AG20443 (cell line): ENCODE data around the gene MUC4.
"Not testable (repeated sequence)": the region's sequence is repeated elsewhere in the genome, so short reads cannot be mapped to it uniquely, and the experiment has no call there.

ENCODE experiments used
- DNase-seq: peaks from one replicate; pipeline ENCODE4 v3.0.0; 2012; ENCODE audit warnings: low spot score, mixed read lengths

MUC4 gene

DNA sequence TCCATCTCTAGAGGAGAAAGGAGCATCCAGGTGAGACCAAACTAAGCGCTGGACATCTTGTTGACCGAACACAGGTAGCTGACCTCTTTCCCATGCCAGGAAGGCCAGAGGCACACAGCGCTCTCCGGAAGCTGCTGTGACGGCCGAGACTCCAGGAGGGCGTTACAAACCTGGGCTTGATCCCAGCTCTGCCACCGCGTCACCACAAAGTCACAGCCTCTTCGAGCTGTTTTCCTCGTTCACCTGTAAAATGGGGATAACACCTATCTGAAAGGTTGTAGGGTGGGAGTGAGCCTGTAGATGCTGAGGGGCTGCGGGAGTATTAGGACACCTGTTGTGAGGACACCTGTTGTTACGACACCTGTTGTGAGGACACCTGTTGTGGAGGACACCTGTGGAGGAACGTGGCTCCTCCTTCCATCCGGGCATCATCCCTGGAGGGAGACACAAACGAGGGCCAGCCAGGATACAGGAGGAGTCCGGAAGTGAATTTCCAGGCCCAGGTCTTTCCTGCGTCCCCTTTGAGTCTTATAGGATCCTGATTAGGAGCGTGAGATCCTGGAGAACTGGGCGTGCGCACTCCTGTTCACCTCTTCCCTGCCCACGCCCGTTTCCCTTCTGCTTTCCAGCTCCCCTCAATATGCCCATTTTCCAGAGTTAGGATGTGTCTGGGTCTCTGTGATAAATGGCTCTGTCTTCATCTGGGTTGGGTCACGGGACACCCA lies 2.3 kb upstream of the MUC4 start:
- DNase-seq, result no peak

DNA sequence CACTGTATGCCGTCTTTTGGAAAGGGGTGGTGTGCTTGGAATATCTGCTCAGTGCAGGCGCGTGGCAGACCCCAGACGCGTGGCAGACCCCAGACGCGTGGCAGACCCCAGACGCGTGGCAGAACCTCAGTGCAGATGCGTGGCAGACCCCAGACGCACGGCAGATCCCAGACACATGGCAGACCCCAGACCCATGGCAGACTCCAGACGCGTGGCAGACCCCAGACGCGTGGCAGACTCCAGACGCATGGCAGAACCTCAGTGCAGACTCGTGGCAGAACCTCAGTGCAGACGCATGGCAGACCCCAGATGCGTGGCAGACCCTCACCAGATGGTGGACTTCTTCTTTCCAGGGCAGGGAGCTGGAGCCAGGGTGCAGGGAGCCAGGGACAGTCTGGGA lies 637 bp upstream of the MUC4 start:
- DNase-seq, result no peak

DNA sequence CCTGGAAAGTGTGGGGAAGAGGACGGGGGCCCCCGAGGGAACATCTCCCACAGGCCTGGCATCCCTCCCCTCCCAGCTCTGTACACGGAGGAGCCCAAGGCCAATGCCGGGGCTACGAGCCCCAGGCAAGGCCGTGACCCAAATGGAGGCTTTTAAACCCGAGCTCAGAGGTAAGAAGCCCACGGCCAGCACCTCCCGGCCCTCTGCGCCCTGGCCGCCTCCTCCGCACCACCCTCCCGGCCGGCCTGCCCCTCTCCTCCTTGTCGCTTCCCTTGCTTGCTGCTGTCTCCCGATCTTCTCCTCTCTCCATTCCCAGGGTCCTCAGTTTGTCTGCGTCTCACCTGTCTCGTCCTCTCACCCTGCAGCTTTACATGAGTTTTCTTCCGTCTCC lies 1.3 kb downstream of the MUC4 start:
- no peak for DNase-seq

DNA sequence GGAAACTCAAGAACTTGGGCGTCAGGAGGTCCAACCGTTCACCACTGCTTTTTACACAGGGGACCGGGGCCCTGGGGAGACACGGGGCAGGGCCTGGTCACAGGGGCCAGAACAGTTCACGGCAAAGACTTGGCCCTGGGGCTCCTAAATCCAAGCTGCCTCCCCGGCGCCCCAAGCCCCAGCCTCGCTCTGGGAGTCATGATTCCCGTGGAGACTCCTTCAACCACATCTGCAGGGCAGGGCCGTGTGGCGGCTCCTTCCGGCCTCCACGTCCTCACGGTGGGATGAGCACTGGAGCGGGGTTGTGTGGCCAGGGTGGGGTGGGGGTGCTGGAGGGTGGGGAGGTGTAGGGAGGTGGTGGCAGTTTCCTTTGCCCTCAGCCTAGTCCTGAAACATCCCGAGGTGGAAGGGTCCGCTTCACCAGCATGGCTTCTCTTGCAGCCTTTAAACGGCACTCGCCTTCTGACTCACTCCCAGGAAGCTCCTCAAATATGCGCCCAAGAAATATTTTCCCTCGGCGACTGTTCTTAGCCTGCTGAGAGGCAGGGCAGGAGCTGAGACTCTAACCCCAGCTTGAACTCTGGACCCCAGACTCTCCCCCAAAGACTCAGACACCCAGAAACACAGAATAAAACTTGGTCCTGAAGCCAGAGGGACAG lies 1.8 kb downstream of the MUC4 start:
- no peak for DNase-seq

DNA sequence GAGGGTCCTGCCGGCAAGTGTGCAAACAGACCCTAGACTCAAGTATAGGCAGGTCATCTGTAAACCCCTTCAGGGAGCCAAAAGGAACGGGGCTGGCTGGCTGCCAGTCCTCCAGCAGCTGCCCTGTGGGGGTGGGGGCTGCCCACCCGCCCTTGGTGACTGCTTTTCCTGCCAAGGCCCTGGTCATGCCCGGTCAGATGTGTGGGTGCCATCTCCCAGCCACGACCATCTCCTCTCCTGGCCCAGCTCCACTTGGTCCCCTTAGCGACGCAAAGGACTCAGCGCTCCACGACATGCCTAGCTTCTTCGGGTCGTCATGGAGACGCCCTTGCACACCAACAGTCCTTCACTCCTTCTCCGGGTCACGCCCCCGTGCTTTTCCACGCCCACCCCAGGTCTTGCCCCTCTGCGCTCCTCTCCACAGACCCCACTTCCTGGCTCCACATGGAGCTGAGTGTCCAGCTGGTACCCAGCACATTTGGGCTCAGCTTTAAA lies 2.4 kb downstream of the MUC4 start:
- DNase-seq, result no peak

DNA sequence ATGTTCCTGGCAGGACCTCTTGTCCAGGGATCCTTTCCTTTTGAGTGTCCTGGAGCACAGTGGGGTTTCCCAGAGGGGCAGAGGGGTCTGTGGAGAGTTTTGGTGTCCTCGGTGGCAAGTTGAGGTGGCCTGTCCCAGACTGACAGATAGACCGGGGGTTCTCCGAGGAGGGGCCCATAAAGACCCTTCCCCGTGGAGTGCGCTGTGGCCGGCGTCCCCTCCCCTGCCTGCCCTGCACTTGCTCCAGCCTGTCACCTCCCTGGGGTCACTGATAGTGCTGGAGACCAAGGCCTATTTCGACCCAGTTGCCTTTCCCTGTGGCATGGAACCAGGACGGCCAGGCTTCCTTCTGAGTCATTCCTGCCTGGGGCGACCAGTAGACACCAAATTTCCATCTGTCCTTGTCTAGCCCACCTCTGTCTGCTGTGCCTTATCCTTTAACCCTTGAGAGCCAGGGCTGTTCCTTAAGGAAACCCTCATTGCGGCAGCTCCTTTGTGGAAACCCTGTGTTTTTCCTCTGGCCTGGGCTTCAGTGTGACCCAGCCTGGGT lies 2.9 kb downstream of the MUC4 start:
- DNase-seq, result no peak

DNA sequence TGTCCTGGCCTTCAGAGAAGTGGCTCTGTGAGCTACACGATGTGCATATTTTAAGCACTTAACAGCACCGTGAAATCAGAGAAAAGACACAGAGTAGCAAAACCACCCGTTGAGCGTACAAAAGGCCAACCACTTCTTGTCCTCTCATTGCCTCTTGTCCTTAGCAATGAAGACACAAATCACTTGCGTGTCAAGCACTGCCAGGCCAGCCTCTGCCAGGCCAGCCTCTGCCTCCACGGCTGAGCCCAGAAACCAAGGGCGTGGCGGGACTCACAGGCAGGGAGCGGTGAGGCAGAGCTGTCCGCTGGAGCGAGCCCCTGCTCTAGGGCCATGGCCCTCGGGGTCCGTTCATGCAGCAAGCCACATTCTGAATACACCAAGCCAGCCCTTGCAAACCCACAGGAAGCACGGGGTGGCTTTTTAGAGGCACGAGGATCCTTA lies 4.0 kb downstream of the MUC4 start:
- DNase-seq, result no peak

DNA sequence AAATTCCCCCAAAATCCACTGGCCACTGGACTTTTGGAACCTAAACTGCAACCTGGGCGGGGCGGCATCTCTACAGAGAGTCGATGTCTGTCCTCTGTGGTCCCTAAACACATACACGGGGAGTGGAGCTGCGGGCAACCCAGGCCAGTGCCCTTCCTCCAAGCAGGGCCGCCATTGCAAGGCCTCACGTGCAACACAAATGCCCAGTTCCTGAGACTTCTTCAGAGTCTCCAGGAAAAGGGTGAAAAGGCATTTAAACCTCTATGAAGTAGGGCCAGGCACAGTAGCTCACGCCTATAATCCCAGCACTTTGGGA lies 4.9 kb downstream of the MUC4 start:
- no peak for DNase-seq

DNA sequence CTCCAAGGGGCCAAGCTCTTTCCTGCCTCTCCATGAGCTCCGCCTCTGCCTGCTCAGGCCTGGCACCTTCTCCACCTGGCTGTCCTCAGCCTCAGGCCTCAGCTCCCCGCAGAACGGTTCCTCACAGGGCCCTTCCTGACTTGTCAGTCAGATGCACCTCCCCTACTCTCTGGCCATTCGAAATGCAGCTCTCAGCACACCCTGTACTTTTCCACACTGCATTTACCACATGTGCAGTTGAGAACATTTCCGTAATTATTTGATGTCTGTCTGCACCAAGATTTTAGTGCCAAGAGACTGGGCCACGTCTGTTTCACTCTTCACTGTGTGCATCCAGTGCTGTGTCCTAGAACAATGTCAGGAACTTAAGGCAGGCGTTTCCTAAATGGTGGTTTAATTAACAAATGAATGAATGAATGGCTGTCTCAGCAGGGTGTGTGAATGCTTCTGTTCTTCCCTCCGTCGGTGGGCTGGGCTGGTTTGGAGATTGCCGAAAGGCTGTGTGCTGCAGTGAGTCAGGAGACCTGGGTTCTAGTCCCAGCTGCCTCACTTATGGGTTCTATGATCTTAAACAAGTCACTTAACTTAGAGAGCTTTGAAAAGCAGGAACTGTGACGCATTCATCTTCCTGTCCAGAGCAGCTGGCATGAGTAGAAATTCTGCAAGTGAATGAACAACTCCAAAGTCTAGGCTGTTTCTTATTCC lies 5.4 kb downstream of the MUC4 start:
- no peak for DNase-seq

DNA sequence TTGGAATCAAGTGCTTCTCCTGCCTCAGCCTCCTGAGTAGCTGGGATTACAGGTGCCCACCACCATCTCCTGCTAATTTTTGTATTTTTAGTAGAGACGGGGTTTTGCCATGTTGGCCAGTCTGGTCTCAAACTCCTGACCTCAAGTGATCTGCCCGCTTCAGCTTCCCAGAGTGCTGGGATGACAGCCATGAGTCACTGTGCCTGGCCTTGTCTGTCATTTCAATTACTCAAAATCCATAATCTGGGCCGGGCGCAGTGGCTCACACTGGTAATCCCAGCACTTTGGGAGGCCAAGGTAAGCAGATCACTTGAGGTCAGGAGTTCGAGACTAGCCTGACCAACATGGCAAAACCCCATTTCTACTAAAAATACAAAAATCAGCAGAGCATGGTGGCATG lies 6.1 kb downstream of the MUC4 start:
- DNase-seq, result not testable (repeated sequence)

DNA sequence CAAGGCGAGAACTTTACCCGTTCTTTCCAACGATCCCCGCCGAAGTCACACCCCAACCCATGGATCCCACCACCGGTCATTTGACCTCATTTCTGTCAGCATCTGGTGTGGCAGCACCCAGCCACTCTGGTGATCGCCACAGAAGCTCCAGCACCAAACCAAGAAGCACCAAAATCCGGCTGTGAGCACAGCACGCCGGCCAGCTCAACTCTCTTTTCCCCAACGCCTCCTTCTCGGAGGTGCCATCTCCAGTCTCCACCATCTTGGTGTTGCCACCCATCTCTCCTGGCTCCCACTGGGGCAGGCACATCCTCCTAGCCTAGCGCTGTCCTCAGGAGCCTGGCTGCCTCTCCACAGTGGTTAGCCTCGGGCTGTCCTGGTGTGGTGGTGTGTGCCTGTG lies 6.5 kb downstream of the MUC4 start:
- DNase-seq, result no peak

DNA sequence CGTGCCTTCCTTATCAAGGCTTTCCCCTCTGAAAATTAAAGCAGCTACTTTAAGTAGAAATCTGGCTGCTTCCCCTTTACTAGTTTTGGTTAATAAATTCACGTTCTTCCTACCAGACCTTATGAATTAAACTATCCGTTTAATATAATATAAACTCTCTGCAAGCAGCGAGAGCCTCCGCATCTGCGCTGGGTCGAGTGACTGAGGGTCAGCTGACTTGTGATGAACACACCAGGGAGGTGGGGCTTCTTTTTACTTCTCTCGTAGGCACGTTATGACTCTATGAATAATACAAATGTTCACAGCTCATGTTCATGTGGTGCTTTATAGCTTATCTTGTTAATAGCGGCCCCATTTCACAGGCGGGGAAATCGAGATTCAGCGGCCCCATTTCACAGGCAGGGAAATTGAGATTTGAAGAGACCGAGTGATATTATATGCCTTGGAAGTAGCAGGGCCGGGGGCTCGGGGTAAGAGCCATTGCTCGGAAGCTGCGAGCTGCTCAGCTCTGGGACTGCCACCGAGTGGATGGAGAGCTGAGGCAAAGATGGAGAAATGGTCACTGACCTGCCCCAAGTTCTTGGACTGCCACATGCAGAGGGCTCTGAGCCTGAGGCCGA lies 8.3 kb downstream of the MUC4 start:
- peak; percentile 82 for DNase-seq

DNA sequence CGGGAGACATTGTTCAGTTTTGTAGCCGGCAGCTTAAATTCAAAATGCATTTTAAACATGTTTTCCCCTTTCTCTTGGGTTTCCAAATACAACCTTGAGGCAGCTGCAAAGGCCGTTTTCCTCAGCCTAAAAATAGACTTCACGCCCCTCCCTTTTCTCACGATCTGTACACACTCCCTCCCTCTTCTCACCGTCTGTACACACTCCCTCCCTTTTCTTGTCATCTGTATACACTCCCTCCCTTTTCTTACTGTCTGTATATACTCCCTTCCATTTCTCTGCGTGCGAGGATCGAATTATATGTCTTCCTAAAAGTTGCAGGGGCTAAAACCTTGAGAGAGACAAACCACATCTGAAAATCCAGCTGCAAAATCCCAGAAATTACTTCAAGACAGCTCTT lies 8.9 kb downstream of the MUC4 start:
- DNase-seq, result no peak

DNA sequence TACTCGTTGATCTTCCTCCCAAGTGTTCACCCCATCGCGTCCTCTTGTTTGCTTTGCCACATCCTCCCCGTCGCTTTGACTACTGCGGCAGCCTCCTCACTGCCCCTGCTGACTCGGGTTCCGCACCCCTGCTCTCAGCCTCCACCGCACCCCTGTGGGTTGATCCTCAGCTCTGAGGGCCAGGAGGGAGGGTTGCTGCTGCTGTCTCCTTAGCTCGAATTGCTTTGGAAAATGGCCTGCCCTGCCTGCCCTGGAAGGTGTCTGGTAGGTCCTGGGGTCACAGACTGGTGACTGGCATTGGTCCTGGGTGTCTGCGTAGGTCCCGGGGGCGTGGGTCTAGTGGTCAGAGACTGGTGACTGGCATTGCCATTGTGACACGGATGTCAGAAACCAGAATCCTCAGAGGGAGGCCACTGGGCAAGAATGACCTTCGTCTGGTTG lies 9.4 kb downstream of the MUC4 start:
- no peak for DNase-seq

DNA sequence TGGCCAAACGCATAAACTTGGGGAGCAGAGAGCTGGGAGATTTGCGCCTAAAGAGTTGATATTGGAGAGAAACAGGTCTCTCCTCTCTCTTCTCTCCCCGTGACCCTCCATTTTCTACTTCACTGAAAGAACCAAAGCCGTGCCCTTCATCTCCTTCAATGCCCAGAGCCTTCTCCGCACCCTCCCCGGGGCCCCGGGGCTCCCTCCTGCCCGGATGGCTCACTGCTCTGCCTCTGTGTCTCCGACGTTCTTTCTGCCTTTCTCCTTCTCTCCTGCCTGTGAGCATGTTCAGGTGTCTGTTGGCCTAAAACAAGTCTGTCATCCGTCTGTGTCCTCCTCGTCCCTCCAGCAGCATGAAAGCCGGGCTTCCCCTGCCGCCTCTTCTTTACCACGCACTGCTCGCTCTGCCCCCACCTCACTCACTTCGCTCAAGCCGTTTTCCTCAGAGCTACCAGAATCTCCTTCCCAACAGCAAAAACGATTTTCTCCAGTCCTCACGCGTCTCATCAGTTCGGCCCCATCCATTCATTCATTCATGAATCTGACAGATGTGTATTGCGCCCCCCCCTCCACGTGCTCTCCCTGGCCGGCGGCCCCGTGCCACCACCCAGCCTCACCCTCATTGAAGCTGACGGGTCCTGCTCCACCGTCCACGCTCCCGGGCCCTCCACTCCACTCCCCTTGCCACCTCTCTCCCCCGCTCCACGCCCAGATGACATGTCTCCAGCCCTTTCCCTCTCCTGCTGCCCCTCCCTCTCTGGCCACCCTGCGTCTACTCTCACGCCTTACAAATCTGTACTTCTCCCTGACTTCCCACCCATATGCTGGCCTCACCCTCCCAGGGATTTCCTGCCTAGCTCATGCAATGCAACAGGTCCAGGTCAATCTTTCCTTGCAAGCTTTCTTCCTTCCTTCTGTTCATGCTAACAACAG lies 10.2 kb downstream of the MUC4 start:
- no peak for DNase-seq

DNA sequence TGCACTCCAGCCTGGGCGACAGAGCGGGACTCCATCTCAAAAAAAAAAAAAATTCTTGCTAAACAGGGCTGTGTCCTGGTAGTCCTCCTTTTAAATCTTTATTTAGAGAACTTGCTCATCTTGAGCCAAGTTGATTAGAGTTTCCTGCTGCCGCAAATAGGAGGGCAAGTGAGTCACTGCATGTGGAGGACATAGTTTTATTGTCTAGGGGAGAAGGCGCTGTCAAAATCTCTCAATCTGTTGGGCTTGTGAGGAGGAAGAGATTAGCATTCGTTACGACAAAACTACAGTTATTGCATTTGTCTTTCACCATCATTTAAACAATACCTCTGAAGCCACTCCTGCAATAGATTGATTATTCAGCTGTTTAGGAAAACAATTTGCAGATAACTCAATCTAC lies 11.5 kb downstream of the MUC4 start:
- DNase-seq, result no peak

DNA sequence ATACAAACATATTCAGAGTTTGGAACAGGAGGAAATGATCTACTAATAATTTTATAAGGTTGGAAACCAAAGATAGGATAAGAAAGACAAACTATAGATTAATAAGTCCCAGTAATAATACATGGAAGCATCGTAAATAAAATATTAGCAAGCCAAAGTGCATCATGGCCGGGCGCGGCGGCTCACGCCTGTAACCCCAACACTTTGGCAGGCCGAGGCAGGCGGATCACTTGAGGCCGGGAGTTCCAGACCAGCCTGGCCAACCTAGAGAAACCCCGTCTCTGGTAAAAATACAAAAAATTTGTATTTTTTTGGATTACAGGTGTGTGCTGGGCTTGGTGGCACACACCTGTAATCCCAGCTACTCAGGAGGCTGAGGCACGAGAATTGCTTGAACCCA lies 14.9 kb downstream of the MUC4 start:
- DNase-seq, result no peak

DNA sequence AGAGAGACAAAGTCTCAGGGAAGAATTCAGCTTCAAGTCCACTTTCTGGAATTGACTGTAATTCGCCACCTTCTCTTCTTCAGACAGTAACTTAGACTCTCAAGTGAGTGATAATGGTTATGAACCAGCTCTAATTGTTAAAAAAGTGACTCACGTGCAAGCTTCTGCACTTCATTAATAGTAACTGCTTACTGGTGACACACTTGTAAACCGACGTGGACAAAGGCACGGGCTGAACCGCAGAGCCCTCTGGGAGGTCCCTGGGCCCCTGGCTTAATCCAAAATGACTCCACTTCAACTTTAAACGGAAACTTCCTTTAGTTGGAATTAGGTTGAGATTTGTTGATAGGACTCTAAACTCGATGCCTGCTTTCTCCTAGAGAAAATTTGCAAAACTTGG lies 17.0 kb downstream of the MUC4 start:
- DNase-seq, result no peak

DNA sequence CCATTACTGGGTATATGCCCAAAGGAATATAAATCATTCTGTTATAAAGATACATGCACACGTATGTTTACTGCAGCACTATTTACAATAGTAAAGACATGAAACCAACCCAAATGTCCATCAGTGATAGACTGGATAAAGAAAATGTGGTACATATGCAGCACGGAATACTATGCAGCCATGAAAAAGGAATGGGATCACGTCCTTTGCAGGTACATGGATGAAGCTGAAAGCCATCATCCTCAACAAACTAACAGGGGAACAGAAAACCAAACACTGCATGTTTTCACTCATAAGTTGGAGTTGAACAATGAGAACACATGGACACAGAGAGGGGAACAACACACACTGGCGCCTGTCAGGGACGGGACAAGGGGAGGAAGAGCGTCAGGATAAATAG lies 19.1 kb downstream of the MUC4 start:
- not testable (repeated sequence) for DNase-seq

DNA sequence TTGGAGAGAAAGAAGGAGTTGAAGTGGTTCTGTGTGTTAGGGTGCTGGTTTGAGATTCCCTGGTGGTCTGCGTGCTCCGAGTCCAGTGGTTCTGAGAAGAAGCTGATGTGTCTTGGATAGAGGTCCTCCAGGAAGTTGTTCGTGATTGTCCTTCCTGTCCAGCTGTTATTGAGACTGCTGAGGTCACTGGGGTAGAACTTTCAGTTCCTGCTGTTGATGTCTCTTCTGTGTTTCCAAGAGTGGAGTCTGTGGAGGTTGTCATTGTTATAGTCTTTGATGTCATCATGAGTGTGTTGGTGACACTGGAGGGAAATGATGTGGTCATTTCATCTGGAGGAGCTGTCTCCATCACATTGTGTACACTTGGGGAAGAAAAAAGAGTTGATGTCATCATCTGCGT lies 20.8 kb downstream of the MUC4 start:
- DNase-seq, result no peak
